Kidney (tissue), 14 donors: ENCODE results near the gene PPIC. TPM values are rescaled to one million over a fixed set of nuclear protein-coding genes. Genes with fewer than 3 reads are reported as not detected.

Experiments used
- DNase-seq, 5 donors: peaks; one replicate each; pipeline ENCODE4 v3.0.0-alpha.2; 2013 to 2020
- FAIRE-seq: peaks from 2 replicates; lab custom pipeline; 2012; peaks lifted over from hg19 to GRCh38; lab: Jason Lieb, UNC
- H3K27ac ChIP-seq, 2 donors: one replicate each; pipeline ENCODE4 v1.7.0; 2013; ENCODE audit warnings: low read depth in 2 of 2, low read length in 2 of 2, inconsistent platforms in 1 of 2
- H3K27me3 ChIP-seq: one replicate; pipeline ENCODE4 v1.7.1; 2013; ENCODE audit warnings: low read length, inconsistent platforms; ENCODE audit not compliant: control insufficient read depth, insufficient read depth
- H3K36me3 ChIP-seq, 3 donors: one replicate each; pipeline versions ENCODE4 v1.7.0 to v1.7.1; 2013; ENCODE audit warnings: low read length in 3 of 3, control low read depth in 1 of 3, inconsistent platforms in 1 of 3; ENCODE audit not compliant: insufficient read depth in 3 of 3, control insufficient read depth in 2 of 3
- H3K4me1 ChIP-seq, 3 donors: one replicate each; pipeline versions ENCODE4 v1.7.0 to v1.7.1; 2013; ENCODE audit warnings: low read length in 3 of 3, inconsistent platforms in 1 of 3, low read depth in 1 of 3; ENCODE audit not compliant: control insufficient read depth in 2 of 3, insufficient read depth in 2 of 3
- H3K4me3 ChIP-seq, 3 donors: one replicate each; pipeline versions ENCODE4 v1.7.0 to v1.8.1; 2013; ENCODE audit warnings: low read length in 3 of 3, control low read depth in 1 of 3, inconsistent platforms in 1 of 3
- H3K9ac ChIP-seq, 3 donors: one replicate each; pipeline versions ENCODE4 v1.7.0 to v1.7.1; 2013; ENCODE audit warnings: low read length in 3 of 3, control low read depth in 1 of 3, inconsistent platforms in 1 of 3
- H3K9me3 ChIP-seq, 3 donors: one replicate each; pipeline versions ENCODE4 v1.7.0 to v1.7.1; 2013; ENCODE audit warnings: low read length in 3 of 3, control low read depth in 1 of 3, inconsistent platforms in 1 of 3; ENCODE audit not compliant: control insufficient read depth in 2 of 3, insufficient read depth in 1 of 3
- CTCF ChIP-seq: IDR thresholded peaks from 3 replicates; pipeline ENCODE4 v1.5.1; 2012; ENCODE audit warnings: mild to moderate bottlenecking, moderate library complexity, borderline replicate concordance; ENCODE audit not compliant: insufficient read depth; ENCODE audit errors: extremely low read depth
- intact Hi-C: fragments of 100-400 bp; cut with DNase I; formaldehyde crosslinking; loops from one replicate; pipeline ENCODE4 v1.11.1; 2022
- polyA plus RNA-seq: library from polyadenylated mRNA; stranded (reverse); fragments of 350-450 nt; fragmentation: Illumina TruSeq; extraction: RNeasy Lipid Tissue Mini Kit (QIAGEN cat#74804); gene quantifications from one replicate; pipeline ENCODE4 v1.2.3, GENCODE V29; 2014; ENCODE audit warnings: low read depth, low replicate concordance; ENCODE audit not compliant: insufficient read depth
- total RNA-seq: library from RNA; stranded (reverse); fragmentation: NEBNext Ultra II Directional; extraction: Animal tissue kit (Norgen Biotek cat#: 25700); gene quantifications from one replicate; pipeline ENCODE4 v1.2.1, GENCODE V29; 2021
- donor health status: control.
- donor health status: control.
- donor health status: control.
- donor health status: control.
- donor health status: control.
- donor health status: DM: yes; HTN: yes; CAD: no.
- donor health status: Normal renal cell carcinoma (clear cell type).

PPIC gene
- total and polyA plus RNA-seq, 2 donors from 2014 or later = 46.1 to 49.5 TPM

GRCh38 chr5:123084730-123085605 lies 48.4 kb upstream of the PPIC start:
- no peak for FAIRE-seq

GRCh38 chr5:123083298-123083697 lies 46.8 kb upstream of the PPIC start:
- TF ChIP-seq CTCF = no peak
- FAIRE-seq (no peak), DNase-seq (no peak)
- intact Hi-C loops = no loop called here
- Histone ChIP-seq H3K9ac (no peak overlapping the region), H3K9me3 (no peaks in the 10 kb centered on the region), H3K27ac (no peak overlapping the region), H3K36me3 (no peaks in the 10 kb centered on the region), H3K4me1 (peaks cover 0 to 9% (median 0%) of the 10 kb centered on the region in 3 donors), H3K27me3 (peaks cover 59% of the 10 kb centered on the region), H3K4me3 (no peak overlapping the region)

More at GRCh38 chr5:123084730-123085605, 48.4 kb upstream of the PPIC start:
- no peak for TF ChIP-seq CTCF
- DNase-seq = no peak
- Histone ChIP-seq H3K36me3 (no peaks in the 10 kb centered on the region), H3K4me3 (no peak overlapping the region), H3K9me3 (no peaks in the 10 kb centered on the region), H3K27me3 (peaks cover 63% of the 10 kb centered on the region), H3K4me1 (peaks cover 0 to 16% (median 0%) of the 10 kb centered on the region in 3 donors), H3K9ac (no peak overlapping the region), H3K27ac (no peak overlapping the region)
- intact Hi-C loops = no loop called here

GRCh38 chr5:123080215-123080614 lies 43.7 kb upstream of the PPIC start:
- H3K27me3 ChIP-seq = peaks cover 31% of the 10 kb centered on the region
- H3K4me1 ChIP-seq = no peaks in the 10 kb centered on the region
- no peak overlapping the region for H3K9ac ChIP-seq
- FAIRE-seq (no peak), DNase-seq (no peak)
- H3K36me3 ChIP-seq = no peaks in the 10 kb centered on the region
- intact Hi-C loops = no loop called here
- H3K27ac ChIP-seq = no peak overlapping the region
- H3K4me3 ChIP-seq = no peak overlapping the region
- TF ChIP-seq CTCF = no peak
- H3K9me3 ChIP-seq = no peaks in the 10 kb centered on the region
